Neuronal stem cell (in vitro differentiated cells): ENCODE results near the gene ISCA2.

Source experiments
- DNase-seq: peaks from one replicate; pipeline ENCODE4 v3.0.0-alpha.2; 2013; ENCODE audit warnings: low spot score
- H2AFZ ChIP-seq: one replicate; pipeline ENCODE4 v1.6.1; 2013; ENCODE audit warnings: mild to moderate bottlenecking, low read length, inconsistent platforms
- H2AK5ac ChIP-seq: 2 replicates; pipeline ENCODE4 v1.6.1; 2013; ENCODE audit warnings: low read depth, mild to moderate bottlenecking, inconsistent platforms, low read length, moderate library complexity, mixed read lengths
- H2BK120ac ChIP-seq: 2 replicates; pipeline ENCODE4 v1.6.1; 2013; ENCODE audit warnings: low read depth, mild to moderate bottlenecking, inconsistent platforms, low read length, moderate library complexity, mixed read lengths
- H2BK12ac ChIP-seq: one replicate; pipeline ENCODE4 v1.6.1; 2013; ENCODE audit warnings: low read length, inconsistent platforms
- H2BK15ac ChIP-seq: 2 replicates; pipeline ENCODE4 v1.6.1; 2013; ENCODE audit warnings: mild to moderate bottlenecking, low read length, inconsistent platforms, mixed read lengths
- H2BK5ac ChIP-seq: one replicate; pipeline ENCODE4 v1.6.1; 2013; ENCODE audit warnings: inconsistent platforms, mild to moderate bottlenecking, low read length, moderate library complexity
- H3K14ac ChIP-seq: one replicate; pipeline ENCODE4 v1.6.1; 2013; ENCODE audit warnings: low read length, inconsistent platforms
- H3K18ac ChIP-seq: 2 replicates; pipeline ENCODE4 v1.6.1; 2013; ENCODE audit warnings: low read length, inconsistent platforms
- H3K23ac ChIP-seq: 2 replicates; pipeline ENCODE4 v1.6.1; 2013; ENCODE audit warnings: low read depth, mild to moderate bottlenecking, mixed read lengths, low read length, inconsistent platforms; ENCODE audit not compliant: poor library complexity
- H3K27ac ChIP-seq: replicated peaks from 3 replicates; pipeline ENCODE4 v1.5.1; 2013; ENCODE audit warnings: low read length, inconsistent platforms
- H3K27me3 ChIP-seq, 3 experiments: 2 replicates each; pipeline ENCODE4 v1.6.1; 2013; ENCODE audit warnings: low read length in 3 of 3, mild to moderate bottlenecking in 2 of 3, inconsistent platforms in 1 of 3, low read depth in 1 of 3, mixed read lengths in 1 of 3, moderate library complexity in 1 of 3; ENCODE audit not compliant: control insufficient read depth in 3 of 3, insufficient read depth in 3 of 3
- H3K36me3 ChIP-seq, 2 donors: replicated peaks in 1 of 2; 2 replicates each; pipeline ENCODE4 v1.6.1; 2013; ENCODE audit warnings: low read length in 2 of 2; ENCODE audit not compliant: control insufficient read depth in 2 of 2, insufficient read depth in 2 of 2
- H3K4ac ChIP-seq: 2 replicates; pipeline ENCODE4 v1.6.1; 2013; ENCODE audit warnings: inconsistent platforms, mild to moderate bottlenecking, low read length, moderate library complexity
- H3K4me1 ChIP-seq, 2 donors: 1 replicate in 1 of 2; 2 replicates in 1 of 2; pipeline ENCODE4 v1.6.1; 2013; ENCODE audit warnings: low read length in 2 of 2, low read depth in 1 of 2; ENCODE audit not compliant: control insufficient read depth in 2 of 2, insufficient read depth in 1 of 2
- H3K4me2 ChIP-seq: one replicate; pipeline ENCODE4 v1.6.1; 2013; ENCODE audit warnings: mild to moderate bottlenecking, low read length, inconsistent platforms; ENCODE audit not compliant: insufficient read depth, poor library complexity, severe bottlenecking
- H3K4me3 ChIP-seq, 2 donors: 2 replicates each; pipeline ENCODE4 v1.5.1; 2013; ENCODE audit warnings: low read length in 2 of 2, mild to moderate bottlenecking in 2 of 2, inconsistent platforms in 1 of 2, moderate library complexity in 1 of 2
- H3K79me1 ChIP-seq: one replicate; pipeline ENCODE4 v1.6.1; 2013; ENCODE audit warnings: low read depth, mild to moderate bottlenecking, inconsistent platforms, low read length, moderate library complexity
- H3K9ac ChIP-seq: one replicate; pipeline ENCODE4 v1.6.1; 2013; ENCODE audit warnings: mild to moderate bottlenecking, low read depth, low read length, inconsistent platforms; ENCODE audit not compliant: poor library complexity
- H3K9me3 ChIP-seq, 2 donors: replicated peaks in 1 of 2; 2 replicates each; pipeline versions ENCODE3 to v1.6.1; 2013; ENCODE audit warnings: low read length in 2 of 2, mild to moderate bottlenecking in 2 of 2, inconsistent platforms in 1 of 2, low read depth in 1 of 2, mixed read lengths in 1 of 2, moderate library complexity in 1 of 2; ENCODE audit not compliant: control insufficient read depth in 2 of 2, insufficient read depth in 1 of 2
- H4K8ac ChIP-seq: one replicate; pipeline ENCODE4 v1.6.1; 2013; ENCODE audit warnings: low read depth, mild to moderate bottlenecking, inconsistent platforms, low read length, moderate library complexity
- H4K91ac ChIP-seq: one replicate; pipeline ENCODE4 v1.6.1; 2013; ENCODE audit warnings: low read length, low read depth, mild to moderate bottlenecking, inconsistent platforms; ENCODE audit not compliant: poor library complexity
- WGBS, 2 donors: extraction: QIAGEN DNeasy Blood & Tissue Kit; methylation state at CpG; one replicate each; pipeline ENCODE4 v1.1.7; 2013; ENCODE audit warnings: missing lambda C conversion rate in 2 of 2, mixed read lengths in 1 of 2; ENCODE audit not compliant: insufficient read length in 2 of 2, insufficient replicate concordance in 1 of 2; ENCODE audit errors: extremely low coverage in 2 of 2; 5-methylcytosine and 5-hydroxymethylcytosine counted together

The ISCA2 gene

DNA sequence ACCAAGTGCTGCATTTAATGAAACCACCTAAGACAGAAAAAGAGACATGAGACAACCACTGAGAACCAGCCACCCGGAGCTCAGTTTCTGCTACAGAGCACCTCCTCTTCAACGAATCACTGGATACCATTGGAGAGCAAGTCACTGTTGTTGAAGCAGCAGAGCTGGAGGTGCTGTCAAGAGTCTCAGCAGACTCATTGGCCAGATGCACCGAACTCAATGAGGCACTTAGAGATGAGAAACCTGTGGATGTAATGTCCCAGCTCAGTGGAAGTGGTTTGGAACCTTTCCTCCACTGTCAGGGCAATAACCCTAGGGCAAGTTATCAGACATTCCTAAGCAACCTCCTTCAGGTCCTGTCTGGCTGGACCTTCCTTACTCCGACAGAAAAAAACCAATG is 13.5 kb upstream of the ISCA2 start:
- Histone ChIP-seq H3K27ac (no peak overlapping the region), H3K9ac (peak overlapping the region; percentile 61), H3K23ac (no peak overlapping the region), H3K9me3 (no peaks in the 10 kb centered on the region), H2BK5ac (no peak overlapping the region), H2BK15ac (no peak overlapping the region), H3K36me3 (peaks cover 21 to 62% of the 10 kb centered on the region in 2 donors), H3K4me3 (no peak overlapping the region), H4K8ac (no peak overlapping the region), H3K18ac (no peak overlapping the region), H3K4me2 (no peak overlapping the region), H3K79me1 (no peaks in the 10 kb centered on the region), H3K4me1 (peaks cover 9 to 17% of the 10 kb centered on the region in 2 donors), H4K91ac (no peak overlapping the region), H3K14ac (no peak overlapping the region), H2BK12ac (no peak overlapping the region), H2AFZ (no peak overlapping the region), H3K27me3 (no peaks in the 10 kb centered on the region), H2AK5ac (no peak overlapping the region), H2BK120ac (no peak overlapping the region), H3K4ac (no peak overlapping the region)
- no peak for DNase-seq
- no CpG with 5 or more reads among the region's 4 CpGs for WGBS, 2 donors

DNA sequence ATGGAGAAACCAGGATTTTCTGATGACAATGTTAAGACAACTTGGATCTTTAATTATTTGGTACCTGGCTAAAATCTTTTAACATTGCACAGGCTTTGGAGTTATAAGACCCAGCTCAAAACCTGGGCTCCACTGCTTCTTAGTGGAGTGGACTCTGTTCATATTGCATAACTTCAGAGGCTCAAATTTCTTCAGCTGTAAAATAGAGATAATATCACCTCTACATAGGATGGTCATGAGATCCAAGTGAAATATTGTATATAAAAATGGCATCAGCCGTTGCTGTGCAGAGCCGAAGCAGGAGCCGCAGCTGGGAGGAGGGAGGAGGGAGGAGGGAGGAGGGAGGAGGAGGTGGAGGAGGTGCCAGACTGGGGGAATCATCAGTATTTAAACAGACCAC is 11.0 kb upstream of the ISCA2 start:
- WGBS, 2 donors: no CpG with 5 or more reads among the region's 3 CpGs
- Histone ChIP-seq H3K79me1 (no peaks in the 10 kb centered on the region), H4K91ac (no peak overlapping the region), H3K27me3 (no peaks in the 10 kb centered on the region), H3K18ac (no peak overlapping the region), H4K8ac (no peak overlapping the region), H3K36me3 (peaks cover 26 to 63% of the 10 kb centered on the region in 2 donors), H3K4me1 (peaks cover 0 to 11% of the 10 kb centered on the region in 2 donors), H3K9me3 (no peaks in the 10 kb centered on the region), H3K4ac (no peak overlapping the region), H2BK5ac (no peak overlapping the region), H3K9ac (no peak overlapping the region), H2AK5ac (no peak overlapping the region), H2BK120ac (no peak overlapping the region), H3K23ac (no peak overlapping the region), H2BK15ac (no peak overlapping the region), H3K27ac (no peak overlapping the region), H2AFZ (no peak overlapping the region), H3K14ac (no peak overlapping the region), H3K4me3 (no peak overlapping the region), H2BK12ac (no peak overlapping the region), H3K4me2 (no peak overlapping the region)
- no peak for DNase-seq

GRCh38 chr14:74483321-74483720 is 10.2 kb upstream of the ISCA2 start:
- Histone ChIP-seq H2BK5ac (no peak overlapping the region), H2AK5ac (no peak overlapping the region), H3K9me3 (no peaks in the 10 kb centered on the region), H2BK12ac (no peak overlapping the region), H3K4me3 (no peak overlapping the region), H3K36me3 (peaks cover 29 to 64% of the 10 kb centered on the region in 2 donors), H3K4me2 (no peak overlapping the region), H3K27ac (no peak overlapping the region), H3K18ac (no peak overlapping the region), H4K91ac (no peak overlapping the region), H4K8ac (no peak overlapping the region), H3K23ac (no peak overlapping the region), H2BK120ac (no peak overlapping the region), H3K79me1 (no peaks in the 10 kb centered on the region), H3K4ac (no peak overlapping the region), H3K14ac (no peak overlapping the region), H2AFZ (no peak overlapping the region), H3K4me1 (peaks cover 0 to 8% of the 10 kb centered on the region in 2 donors), H2BK15ac (no peak overlapping the region), H3K9ac (no peak overlapping the region), H3K27me3 (no peaks in the 10 kb centered on the region)
- no peak for DNase-seq

DNA sequence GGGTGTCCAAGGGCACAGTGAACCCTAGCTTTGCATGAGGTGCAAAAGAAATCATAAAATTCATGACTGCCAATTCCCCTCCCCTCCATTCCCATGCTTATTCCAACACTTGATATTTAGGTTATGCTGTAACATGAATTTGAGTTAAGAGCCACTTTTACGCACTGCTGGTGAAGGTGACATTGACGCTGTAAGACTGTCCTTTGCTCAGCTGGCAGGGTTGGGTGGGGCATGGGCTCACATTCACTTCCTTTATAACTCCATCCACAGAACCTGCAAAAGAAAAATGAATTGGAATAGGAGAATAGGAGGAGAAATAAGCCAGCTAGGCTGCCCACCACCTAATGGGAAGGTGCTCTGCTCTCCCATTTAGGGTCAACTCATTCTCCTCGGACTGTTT is 7.4 kb upstream of the ISCA2 start:
- H3K23ac ChIP-seq: no peak overlapping the region
- no peak overlapping the region for H2AK5ac ChIP-seq
- no CpG with 5 or more reads among the region's 3 CpGs for WGBS, 2 donors
- no peaks in the 10 kb centered on the region for H3K79me1 ChIP-seq
- peaks cover 22 to 44% of the 10 kb centered on the region in 2 donors for H3K36me3 ChIP-seq
- H3K9me3 ChIP-seq: no peaks in the 10 kb centered on the region
- H4K8ac ChIP-seq: no peak overlapping the region
- no peak overlapping the region for H3K4me2 ChIP-seq
- H3K9ac ChIP-seq: no peak overlapping the region
- no peak overlapping the region for H2BK12ac ChIP-seq
- H2BK5ac ChIP-seq: no peak overlapping the region
- H3K27ac ChIP-seq: no peak overlapping the region
- H3K4ac ChIP-seq: no peak overlapping the region
- H3K14ac ChIP-seq: no peak overlapping the region
- no peak overlapping the region for H2BK15ac ChIP-seq
- H4K91ac ChIP-seq: no peak overlapping the region
- no peak overlapping the region for H3K18ac ChIP-seq
- no peak overlapping the region for H3K4me3 ChIP-seq
- DNase-seq: no peak
- no peak overlapping the region for H2AFZ ChIP-seq
- no peaks in the 10 kb centered on the region for H3K27me3 ChIP-seq
- no peak overlapping the region for H2BK120ac ChIP-seq
- peaks cover 0 to 3% of the 10 kb centered on the region in 2 donors for H3K4me1 ChIP-seq
